ENCODE data around the gene STXBP4.

The STXBP4 gene

DNA sequence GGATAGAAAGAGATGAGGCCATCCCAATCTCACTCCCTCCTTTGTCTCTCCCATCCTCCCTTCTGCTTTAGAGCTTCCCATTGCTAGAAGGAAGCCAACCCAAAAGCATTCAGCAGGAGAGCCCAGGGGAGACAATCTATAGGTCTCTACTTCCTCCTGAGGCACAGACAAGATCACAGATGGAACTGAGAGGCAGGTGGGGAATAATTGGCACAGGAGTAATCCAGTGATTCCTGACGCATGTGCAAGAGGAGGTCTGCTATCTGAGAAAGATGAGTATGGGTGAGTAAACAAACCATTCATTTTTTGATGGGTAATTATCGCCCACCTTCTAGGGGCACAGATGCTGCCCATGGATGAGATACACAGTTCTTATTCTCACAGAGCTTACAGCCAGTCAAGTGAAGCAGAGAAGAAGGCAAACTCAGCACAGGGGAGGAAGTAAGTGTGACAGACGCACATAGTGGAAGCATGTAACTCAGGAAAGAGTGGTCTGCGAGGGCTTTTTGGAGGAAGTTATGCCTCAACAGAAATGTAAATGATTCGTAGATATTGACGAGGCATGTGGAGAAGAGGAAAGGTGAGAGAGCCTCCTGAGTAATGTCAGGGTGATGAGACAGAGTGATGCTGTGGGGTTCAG is 207.3 kb downstream of the STXBP4 start:
- DNase-seq: no peak

DNA sequence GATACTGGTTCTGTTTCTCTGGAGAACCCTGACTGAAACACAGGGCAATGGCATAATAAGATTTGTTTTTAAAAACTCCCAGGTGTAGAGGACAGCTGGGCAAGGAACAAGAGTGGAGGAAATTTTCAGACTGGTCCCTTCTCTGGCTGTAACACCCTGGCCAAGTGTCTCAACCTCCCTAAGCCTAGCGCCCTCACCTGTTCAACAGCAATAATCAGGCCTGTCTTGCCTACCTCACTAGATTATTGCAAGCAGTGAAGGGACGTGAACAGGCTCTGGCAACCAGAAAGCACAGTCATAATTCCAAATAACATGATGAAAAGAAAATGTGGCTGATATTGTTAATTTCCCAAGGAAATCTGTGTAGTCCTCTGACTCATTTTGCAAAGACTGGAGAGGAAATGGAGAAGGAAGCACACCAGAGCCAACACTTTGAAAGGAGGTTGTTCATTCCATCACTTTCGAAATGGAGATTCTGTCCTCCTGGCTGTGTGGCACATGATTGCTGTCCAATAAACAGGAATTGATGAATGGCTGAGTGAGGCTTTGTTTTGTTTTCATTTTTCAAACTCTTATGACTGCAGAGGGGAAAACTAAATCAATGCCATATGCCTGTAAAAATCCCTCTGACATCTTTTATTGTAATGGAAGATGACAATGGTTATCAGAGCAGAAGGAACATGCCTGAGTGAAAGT is 208.7 kb downstream of the STXBP4 start:
- no peak for DNase-seq

DNA sequence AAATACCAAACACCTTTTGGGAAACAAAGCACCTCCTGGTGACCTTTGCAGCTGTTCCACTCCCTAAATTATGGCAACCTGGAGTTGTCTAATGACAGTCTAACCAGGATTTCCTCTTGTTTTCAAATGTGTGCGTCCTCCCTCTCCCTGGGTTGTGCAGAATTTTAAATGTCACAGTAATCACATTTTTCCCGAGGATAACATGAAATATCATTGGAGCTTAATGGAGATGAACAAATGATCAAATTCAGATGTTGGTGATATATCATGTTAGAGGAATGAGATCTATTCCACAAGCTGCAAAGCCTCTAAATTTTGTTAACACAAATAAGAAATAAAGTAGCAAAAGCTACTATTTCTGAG is 209.3 kb downstream of the STXBP4 start:
- no peak for DNase-seq

- DNase-seq: no peak
These were observed 218.6 kb downstream of the STXBP4 start for GRCh38 chr17:55186937-55187770.

DNA sequence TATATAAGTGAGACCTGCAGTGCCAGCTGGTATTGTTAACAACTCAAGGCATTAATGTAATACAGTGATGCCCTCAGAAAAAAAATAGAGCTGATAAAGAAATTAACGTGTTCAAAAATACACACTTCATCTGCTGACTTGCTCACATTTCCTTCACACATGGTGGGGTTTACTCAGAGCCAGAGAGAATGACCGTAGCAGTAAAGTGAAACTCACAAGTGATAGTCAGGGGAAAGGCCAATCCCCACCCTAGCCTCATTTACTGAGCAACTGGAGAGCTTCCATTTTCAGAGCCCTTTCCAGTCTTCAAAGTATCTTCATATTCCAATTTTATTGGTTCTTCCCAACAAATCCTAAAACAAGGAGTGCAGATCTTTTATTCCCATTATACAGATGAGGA is 222.2 kb downstream of the STXBP4 start:
- no peak for DNase-seq

GRCh38 chr17:55198690-55199370 is 230.3 kb downstream of the STXBP4 start:
- no peak for DNase-seq

GRCh38 chr17:55200904-55201303 is 232.3 kb downstream of the STXBP4 start:
- no peak for DNase-seq

DNA sequence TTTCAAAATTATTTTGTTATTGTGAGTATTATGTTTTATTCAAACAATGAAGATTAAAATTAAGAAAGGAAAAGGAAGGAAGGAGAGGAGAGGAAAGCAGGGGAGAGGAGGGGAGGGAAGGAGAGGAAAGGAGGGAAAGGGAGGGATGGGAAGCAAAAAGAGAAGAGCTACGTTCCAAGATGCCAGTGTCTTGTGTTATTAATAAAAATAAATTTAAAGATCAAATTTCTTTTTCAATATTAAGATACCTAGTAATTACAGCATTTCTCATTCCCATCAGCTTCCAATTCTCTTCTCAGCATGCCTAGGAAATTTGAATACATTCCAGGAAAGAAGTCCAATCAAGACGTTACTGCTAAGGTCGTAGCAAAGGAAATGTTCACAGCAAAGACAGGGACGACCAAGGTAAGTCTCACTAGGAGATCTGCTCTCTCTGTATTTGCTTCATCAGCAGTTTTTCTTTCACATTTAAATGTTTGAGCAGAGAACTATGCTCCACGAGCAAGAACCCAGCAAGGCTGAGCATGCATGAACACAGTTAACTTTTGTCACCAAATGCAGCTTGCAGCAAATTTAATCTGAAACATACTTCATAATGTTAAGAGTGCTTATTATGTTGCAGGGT is 232.9 kb downstream of the STXBP4 start:
- DNase-seq: no peak

DNA sequence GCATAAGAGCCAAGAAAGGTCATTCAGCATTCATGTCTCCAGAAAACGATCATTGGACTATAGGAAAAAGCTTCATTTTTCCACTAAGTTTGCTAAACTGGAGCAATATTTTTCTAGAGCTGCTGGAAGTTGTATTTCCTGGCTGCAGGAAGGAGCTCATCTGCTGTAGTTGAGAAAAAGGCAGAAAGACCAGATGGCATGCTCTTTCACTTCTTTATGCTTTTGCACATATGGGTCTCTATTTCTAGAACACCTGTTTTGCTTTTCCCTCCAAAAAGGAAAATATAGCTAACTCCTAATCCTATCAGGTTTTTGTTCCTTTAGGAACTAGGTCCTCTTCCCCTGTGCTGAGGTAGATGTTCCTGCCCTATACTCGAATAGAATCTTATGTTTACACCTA is 234.3 kb downstream of the STXBP4 start:
- DNase-seq: no peak

GRCh38 chr17:55208078-55208812 is 239.7 kb downstream of the STXBP4 start:
- DNase-seq: no peak

DNA sequence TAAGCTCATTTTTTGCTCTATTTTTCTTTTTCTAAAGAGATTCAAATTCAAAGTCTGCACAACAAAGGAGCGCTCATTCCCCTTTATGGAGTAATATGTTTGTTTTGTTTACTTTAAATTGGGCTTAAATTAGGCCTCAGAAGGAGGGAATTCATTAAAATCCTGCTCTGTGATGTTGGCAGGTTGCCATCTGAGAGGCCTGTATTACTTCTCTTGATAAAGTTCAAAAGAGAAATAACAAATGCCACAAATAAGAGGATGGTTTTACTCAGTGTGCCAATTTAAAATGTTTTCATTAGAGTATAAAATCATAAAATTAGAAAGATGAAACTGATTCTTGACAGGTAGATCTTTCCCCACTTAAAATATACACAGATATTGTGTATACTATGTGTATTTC is 241.7 kb downstream of the STXBP4 start:
- no peak for DNase-seq

DNA sequence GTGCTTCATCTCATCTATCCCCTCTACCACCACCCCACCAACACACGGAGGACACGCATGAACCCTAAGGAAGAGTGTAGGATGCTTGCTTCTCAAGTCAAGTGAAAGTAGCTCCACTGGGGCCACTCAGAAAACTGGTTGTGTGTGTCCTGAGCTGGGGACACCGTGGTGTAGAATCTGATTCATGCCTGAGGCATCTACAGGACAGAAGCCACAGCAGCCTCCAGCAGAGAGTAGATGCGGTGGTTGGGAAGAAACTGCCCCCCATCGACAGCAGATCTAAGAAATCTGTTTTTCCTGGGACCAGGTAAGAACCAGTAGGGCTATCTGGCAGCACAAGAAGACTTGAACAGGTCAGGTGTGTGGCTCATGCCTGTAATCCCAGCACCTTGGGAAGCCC is 244.3 kb downstream of the STXBP4 start:
- no peak for DNase-seq

DNA sequence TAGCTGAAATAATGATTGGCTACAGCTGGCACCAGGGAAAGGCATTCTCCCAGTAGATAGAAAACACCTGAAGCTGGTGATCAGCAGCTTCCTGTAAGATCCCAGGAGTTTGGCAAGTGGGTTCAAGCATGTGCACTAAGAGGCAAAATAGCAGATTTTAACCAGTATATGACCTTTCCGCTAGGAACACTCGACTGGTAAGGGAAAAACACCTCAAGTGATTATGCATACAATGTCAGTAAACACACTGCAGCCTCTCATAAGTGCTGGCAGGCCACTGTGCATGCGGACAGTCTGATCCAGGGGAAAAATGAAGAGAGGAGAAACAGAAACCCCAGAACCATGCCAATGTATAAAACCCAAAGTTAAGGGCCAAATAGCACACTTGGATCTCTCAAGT is 247.1 kb downstream of the STXBP4 start:
- DNase-seq: peak; percentile 48

DNA sequence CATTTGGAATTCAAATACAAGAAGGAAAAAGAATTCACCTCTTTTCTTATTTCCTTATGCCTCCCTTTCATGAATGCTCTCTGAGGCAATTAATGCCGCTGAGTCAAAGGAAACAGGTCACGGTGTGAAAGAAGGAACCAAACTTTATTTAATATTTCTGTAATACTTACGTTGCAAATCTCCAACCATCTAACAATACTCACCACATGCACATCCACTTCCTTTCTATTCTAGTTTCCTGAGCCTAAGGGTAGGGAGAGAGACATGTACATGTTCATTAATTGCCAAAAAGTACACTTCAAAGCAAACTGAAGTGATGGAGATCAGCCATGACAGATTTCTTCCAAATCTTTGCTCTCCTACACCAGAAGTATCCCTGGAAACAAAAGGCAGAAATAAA is 248.3 kb downstream of the STXBP4 start:
- DNase-seq: no peak

- no peak for DNase-seq
These were observed 250.9 kb downstream of the STXBP4 start for GRCh38 chr17:55219459-55219858.

GRCh38 chr17:55219934-55220333 is 251.4 kb downstream of the STXBP4 start:
- peak; percentile 43 for DNase-seq

Data from NCI-H2029 treated with DMSO at 0.1 percent for 48 hours (cell line).